ENCODE measurements around the gene THAP8. TPM values are rescaled to one million over a fixed set of nuclear protein-coding genes. Genes with fewer than 3 reads are reported as not detected.

THAP8 gene
- total and polyA plus RNA-seq, 2 donors (not counting 3 experiments of a cell fraction or from before 2014, with no cell fraction given) = 2.9 to 6.6 TPM

- no peaks in the 10 kb centered on the region for H3K9me1 ChIP-seq (replicated peaks; ENCODE audit: control insufficient read depth, extremely low read depth, insufficient read depth, low read length)
- no peaks in the 10 kb centered on the region for H3K4me1 ChIP-seq (ENCODE audit: control insufficient read depth, extremely low read depth, insufficient read depth, low read length)
- no peaks in the 10 kb centered on the region for H3K79me2 ChIP-seq (ENCODE audit: control insufficient read depth, insufficient read depth, low read length)
- ChIA-PET POLR2A (no interaction called here), CTCF (interaction anchor here (1.1 kb wide), 1 partner anchor 24 kb away, joined by 3 read pairs; no protein-coding TSS in a partner anchor)
- TF ChIP-seq CTCF (IDR thresholded peaks at IDR 0.05; ENCODE audit: extremely low read depth in 1 of 2, insufficient read depth in 1 of 2, low read depth in 1 of 2, low read length in 2 of 2) = no peak
- no TSS peak for BruUV-seq (replicated peaks)
- H3K27ac ChIP-seq (ENCODE audit: insufficient read depth, low read depth, low read length) = no peak overlapping the region
- no peaks in the 10 kb centered on the region for H3K27me3 ChIP-seq (ENCODE audit: control insufficient read depth in 2 of 2, insufficient read depth in 2 of 2, low read length in 2 of 2)
- no peak for FAIRE-seq
- H3K4me2 ChIP-seq (ENCODE audit: insufficient read depth, low read length) = no peak overlapping the region
- H3K4me3 ChIP-seq (replicated peaks in 1 of 3; ENCODE audit: insufficient read depth in 1 of 3, low read depth in 1 of 3, low read length in 3 of 3) = no peak overlapping the region
- no peaks in the 10 kb centered on the region for H4K20me1 ChIP-seq (replicated peaks; ENCODE audit: control insufficient read depth, extremely low read depth, insufficient read depth, low read length)
- no peak for DNase-seq (ENCODE audit: low read depth, low spot score)
- dilution Hi-C loops (cut with MboI; ENCODE audit: extremely low pct_ligation_motif_present, low sequenced_read_pairs) = no loop called here
- H3K9ac ChIP-seq (replicated peaks; ENCODE audit: extremely low read depth, insufficient read depth, low read length) = no peak overlapping the region
- no peak overlapping the region for H2AFZ ChIP-seq (ENCODE audit: low read depth, low read length)
- intact Hi-C loops (cut with micrococcal nuclease) = no loop called here
- H3K9me3 ChIP-seq (replicated peaks; ENCODE audit: control insufficient read depth, insufficient read depth, low read length) = no peaks in the 10 kb centered on the region
- H3K36me3 ChIP-seq (ENCODE audit: control insufficient read depth in 2 of 2, extremely low read depth in 1 of 2, insufficient read depth in 2 of 2, low read length in 2 of 2) = peaks cover 7 to 11% of the 10 kb centered on the region in 2 experiments
Measured at GRCh38 chr19:36079389-36079945, 25.4 kb upstream of the THAP8 start.

- intact Hi-C loops (cut with micrococcal nuclease) (no loop called here), dilution Hi-C loops (cut with MboI; ENCODE audit: extremely low pct_ligation_motif_present, low sequenced_read_pairs) (no loop called here)
- Histone ChIP-seq H3K27me3 (ENCODE audit: control insufficient read depth in 2 of 2, insufficient read depth in 2 of 2, low read length in 2 of 2) (no peaks in the 10 kb centered on the region), H3K4me2 (ENCODE audit: insufficient read depth, low read length) (no peak overlapping the region), H3K4me1 (ENCODE audit: control insufficient read depth, extremely low read depth, insufficient read depth, low read length) (peaks cover 9% of the 10 kb centered on the region), H3K9ac (replicated peaks; ENCODE audit: extremely low read depth, insufficient read depth, low read length) (no peak overlapping the region), H3K36me3 (ENCODE audit: control insufficient read depth in 2 of 2, extremely low read depth in 1 of 2, insufficient read depth in 2 of 2, low read length in 2 of 2) (peaks cover 0 to 1% of the 10 kb centered on the region in 2 experiments), H3K27ac (ENCODE audit: insufficient read depth, low read depth, low read length) (no peak overlapping the region), H3K9me1 (replicated peaks; ENCODE audit: control insufficient read depth, extremely low read depth, insufficient read depth, low read length) (no peaks in the 10 kb centered on the region), H2AFZ (ENCODE audit: low read depth, low read length) (no peak overlapping the region), H3K4me3 (replicated peaks in 1 of 3; ENCODE audit: insufficient read depth in 1 of 3, low read depth in 1 of 3, low read length in 3 of 3) (no peak overlapping the region), H3K9me3 (replicated peaks; ENCODE audit: control insufficient read depth, insufficient read depth, low read length) (no peaks in the 10 kb centered on the region), H3K79me2 (ENCODE audit: control insufficient read depth, insufficient read depth, low read length) (no peaks in the 10 kb centered on the region), H4K20me1 (replicated peaks; ENCODE audit: control insufficient read depth, extremely low read depth, insufficient read depth, low read length) (no peaks in the 10 kb centered on the region)
- POLR2A ChIA-PET = no interaction called here
- no peak for DNase-seq (ENCODE audit: low read depth, low spot score)
- no TSS peak for BruUV-seq (replicated peaks)
- TF ChIP-seq POLR2AphosphoS5 (IDR thresholded peaks at IDR 0.05; ENCODE audit: insufficient read depth, low read depth, low read length) (no peak), POLR2A (IDR thresholded peaks at IDR 0.05; ENCODE audit: low read depth, low read length) (no peak), MYC (IDR thresholded peaks at IDR 0.05; ENCODE audit: low read depth, low read length) (no peak), MAX (IDR thresholded peaks at IDR 0.05; ENCODE audit: insufficient read depth, insufficient read length) (no peak)
- FAIRE-seq = no peak
- CTCF ChIA-PET = interaction anchor here (1.3 to 1.6 kb wide), 2 partner anchors 12 to 19 kb away, joined by 3 to 4 read pairs; partner anchors contain the start of gene THAP8
Measured at GRCh38 chr19:36073121-36073876, 19.2 kb upstream of the THAP8 start.
